ENCODE measurements around the gene TBCK.

Gene TBCK

GRCh38 chr4:106286611-106287010, 29.4 kb downstream of the TBCK start:
- DNase-seq (ENCODE audit: low read depth), result no peak

GRCh38 chr4:106284227-106284626, 31.8 kb downstream of the TBCK start:
- no peak for DNase-seq (ENCODE audit: low read depth)

GRCh38 chr4:106277140-106277675, 38.8 kb downstream of the TBCK start:
- DNase-seq (ENCODE audit: low read depth), result no peak

GRCh38 chr4:106273831-106274230, 42.2 kb downstream of the TBCK start:
- no peak for DNase-seq (ENCODE audit: low read depth)

- no peak for DNase-seq (ENCODE audit: low read depth)
Measured at GRCh38 chr4:106270736-106271135, 45.3 kb downstream of the TBCK start.

GRCh38 chr4:106269711-106270110, 46.3 kb downstream of the TBCK start:
- no peak for DNase-seq (ENCODE audit: low read depth)

GRCh38 chr4:106268786-106269185, 47.2 kb downstream of the TBCK start:
- no peak for DNase-seq (ENCODE audit: low read depth)

- peak; percentile 33 for DNase-seq (ENCODE audit: low read depth)
Measured at GRCh38 chr4:106266201-106266600, 49.8 kb downstream of the TBCK start.

GRCh38 chr4:106264331-106264728, 51.7 kb downstream of the TBCK start:
- DNase-seq (ENCODE audit: low read depth), result no peak

GRCh38 chr4:106263594-106264330, 52.2 kb downstream of the TBCK start:
- no peak for DNase-seq (ENCODE audit: low read depth)

GRCh38 chr4:106261980-106262379, 54.0 kb downstream of the TBCK start:
- no peak for DNase-seq (ENCODE audit: low read depth)

- no peak for DNase-seq (ENCODE audit: low read depth)
Measured at GRCh38 chr4:106258145-106259045, 57.6 kb downstream of the TBCK start.

- DNase-seq (ENCODE audit: low read depth), result no peak
Measured at GRCh38 chr4:106256190-106256589, 59.8 kb downstream of the TBCK start.

- DNase-seq (ENCODE audit: low read depth), result no peak
Measured at GRCh38 chr4:106255195-106255594, 60.8 kb downstream of the TBCK start.

- DNase-seq (ENCODE audit: low read depth), result no peak
Measured at GRCh38 chr4:106253364-106254129, 62.5 kb downstream of the TBCK start.

GRCh38 chr4:106247600-106247999, 68.4 kb downstream of the TBCK start:
- DNase-seq (ENCODE audit: low read depth), result no peak

- DNase-seq (ENCODE audit: low read depth), result no peak
Measured at GRCh38 chr4:106246441-106246840, 69.6 kb downstream of the TBCK start.

- DNase-seq (ENCODE audit: low read depth), result no peak
Measured at GRCh38 chr4:106245176-106245575, 70.8 kb downstream of the TBCK start.

GRCh38 chr4:106240699-106241098, 75.3 kb downstream of the TBCK start:
- no peak for DNase-seq (ENCODE audit: low read depth)

GRCh38 chr4:106238820-106239420, 77.1 kb downstream of the TBCK start:
- no peak for DNase-seq (ENCODE audit: low read depth)

GRCh38 chr4:106231931-106232330, 84.1 kb downstream of the TBCK start:
- no peak for DNase-seq (ENCODE audit: low read depth)

- DNase-seq (ENCODE audit: low read depth), result no peak
Measured at GRCh38 chr4:106222548-106222947, 93.5 kb downstream of the TBCK start.

Data from HS-5 (cell line).